ENCODE measurements around the gene PRLR. TPM values are rescaled to one million over a fixed set of nuclear protein-coding genes. Genes with fewer than 3 reads are reported as not detected.

Gene PRLR
- total and polyA plus RNA-seq, 2 of the 8 experiments (the other 6 are each of a cell fraction or from before 2014, with no cell fraction given): 0.53 to 2.5 TPM

DNA sequence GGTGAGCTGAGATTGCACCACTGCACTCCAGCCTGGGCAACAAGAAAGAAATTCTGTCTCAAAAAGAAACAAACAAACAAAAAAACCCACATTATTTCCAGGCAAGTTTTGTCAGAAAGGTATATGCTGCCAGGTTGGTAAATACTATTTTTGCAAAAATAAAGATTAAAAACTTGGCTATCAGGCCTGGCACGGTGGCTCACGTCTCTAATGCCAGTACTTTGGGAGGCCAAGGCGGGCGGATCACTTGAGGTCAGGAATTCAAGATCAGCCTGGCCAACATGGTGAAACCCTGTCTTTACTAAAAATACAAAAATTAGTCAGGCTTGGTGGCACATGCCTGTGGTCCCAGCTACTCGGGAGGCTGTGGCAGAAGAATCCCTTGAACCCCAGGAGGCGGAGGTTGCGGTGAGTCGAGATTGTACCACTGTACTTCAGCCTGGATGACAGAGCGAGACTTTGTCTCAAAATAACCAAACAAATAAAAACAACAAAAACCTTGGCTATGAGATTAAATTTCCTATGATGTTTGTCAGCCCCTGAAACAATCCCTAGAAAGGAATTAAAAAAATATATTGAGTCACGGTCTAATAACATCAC, 205.3 kb downstream of the PRLR start (continued):
- TF ChIP-seq, protein P1, sequence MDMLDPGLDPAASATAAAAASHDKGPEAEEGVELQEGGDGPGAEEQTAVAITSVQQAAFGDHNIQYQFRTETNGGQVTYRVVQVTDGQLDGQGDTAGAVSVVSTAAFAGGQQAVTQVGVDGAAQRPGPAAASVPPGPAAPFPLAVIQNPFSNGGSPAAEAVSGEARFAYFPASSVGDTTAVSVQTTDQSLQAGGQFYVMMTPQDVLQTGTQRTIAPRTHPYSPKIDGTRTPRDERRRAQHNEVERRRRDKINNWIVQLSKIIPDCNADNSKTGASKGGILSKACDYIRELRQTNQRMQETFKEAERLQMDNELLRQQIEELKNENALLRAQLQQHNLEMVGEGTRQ (IDR thresholded peaks at IDR 0.05; ENCODE audit: low read length): no peak
- TF ChIP-seq GTF2F1 (IDR thresholded peaks at IDR 0.05; ENCODE audit: borderline replicate concordance, low read depth, low read length): no peak
- TF ChIP-seq POLR2AphosphoS5 (IDR thresholded peaks at IDR 0.05; ENCODE audit: low read depth, low read length): no peak
- no peak for TF ChIP-seq SRF (IDR thresholded peaks at IDR 0.05; ENCODE audit: low read depth, low read length)
